HepG2 (cell line): ENCODE measurements around the gene METTL22. TPM values are rescaled to one million over a fixed set of nuclear protein-coding genes. Genes with fewer than 3 reads are reported as not detected.

ENCODE experiments used
- ATRX ChIP-seq: sonication (generic); formaldehyde crosslinking; IDR thresholded peaks from 2 replicates; pipeline ENCODE4 v1.4.0; 2020; ENCODE audit warnings: missing genetic modification reagents, borderline replicate concordance
- CC2D1A ChIP-seq: sonication (generic); formaldehyde crosslinking; IDR thresholded peaks from 2 replicates; pipeline ENCODE4 v1.8.1; 2023; ENCODE audit warnings: mild to moderate bottlenecking, missing genetic modification reagents
- FIP1L1 ChIP-seq: fragments of 200-400 bp; formaldehyde crosslinking; IDR thresholded peaks from 2 replicates; pipeline ENCODE4 v1.6.1; 2018; ENCODE audit warnings: low read depth, mild to moderate bottlenecking, low read length, moderate library complexity, borderline replicate concordance; ENCODE audit not compliant: insufficient read depth
- GMEB2 ChIP-seq: IDR thresholded peaks from 2 replicates; pipeline ENCODE4 v1.6.1; 2016; ENCODE audit warnings: missing biosample characterization, missing genetic modification reagents, low read depth
- HNF1B ChIP-seq: sonication (generic); formaldehyde crosslinking; IDR thresholded peaks from 2 replicates; pipeline ENCODE4 v1.5.1; 2020; ENCODE audit warnings: mild to moderate bottlenecking, moderate library complexity, missing genetic modification reagents
- IKZF4 ChIP-seq: sonication (generic); formaldehyde crosslinking; IDR thresholded peaks from 2 replicates; pipeline ENCODE4 v1.5.1; 2020; ENCODE audit warnings: borderline replicate concordance, mild to moderate bottlenecking, low read depth, missing genetic modification reagents; ENCODE audit errors: not compliant biosample characterization
- MBD4 ChIP-seq: IDR thresholded peaks from 2 replicates; pipeline ENCODE4 v1.6.1; 2012; ENCODE audit warnings: low read length, inconsistent platforms, borderline replicate concordance
- MLX ChIP-seq: IDR thresholded peaks from 2 replicates; pipeline ENCODE4 v1.6.1; 2016
- NFE2L2 ChIP-seq: fragments of 150-350 bp; IDR thresholded peaks from 2 replicates; pipeline ENCODE4 v1.6.1; 2014; ENCODE audit warnings: low read length
- PRMT3 ChIP-seq: sonication (generic); formaldehyde crosslinking; IDR thresholded peaks from 2 replicates; pipeline ENCODE4 v1.8.1; 2022; ENCODE audit warnings: low read depth, mild to moderate bottlenecking, moderate library complexity, missing genetic modification reagents, borderline replicate concordance
- RARG ChIP-seq: sonication (generic); formaldehyde crosslinking; IDR thresholded peaks from 2 replicates; pipeline ENCODE4 v1.4.0; 2020; ENCODE audit warnings: low read depth, mild to moderate bottlenecking, missing genetic modification reagents
- RBAK ChIP-seq: sonication (generic); formaldehyde crosslinking; IDR thresholded peaks from 2 replicates; pipeline ENCODE4 v1.5.1; 2020; ENCODE audit warnings: mild to moderate bottlenecking, missing genetic modification reagents
- SIN3B ChIP-seq: fragments of 150-350 bp; IDR thresholded peaks from 2 replicates; pipeline ENCODE4 v1.6.1; 2014; ENCODE audit warnings: low read length
- SMARCC2 ChIP-seq: fragments of 450-650 bp; IDR thresholded peaks from 2 replicates; pipeline ENCODE4 v1.6.1; 2017; ENCODE audit warnings: antibody characterized with exemption, mild to moderate bottlenecking
- THAP11 ChIP-seq: IDR thresholded peaks from 2 replicates; pipeline ENCODE4 v1.6.1; 2016; ENCODE audit warnings: missing biosample characterization, missing genetic modification reagents
- THAP8 ChIP-seq: sonication (generic); formaldehyde crosslinking; IDR thresholded peaks from 2 replicates; pipeline ENCODE4 v1.5.1; 2020; ENCODE audit warnings: missing genetic modification reagents, mild to moderate bottlenecking, borderline replicate concordance
- ZGPAT ChIP-seq: IDR thresholded peaks from 2 replicates; pipeline ENCODE4 v1.6.1; 2016; ENCODE audit warnings: mild to moderate bottlenecking
- ZMAT5 ChIP-seq: sonication (generic); formaldehyde crosslinking; IDR thresholded peaks from 2 replicates; pipeline ENCODE4 v1.5.0; 2020; ENCODE audit warnings: mild to moderate bottlenecking, low read depth, missing genetic modification reagents, borderline replicate concordance
- ZNF296 ChIP-seq: sonication (generic); formaldehyde crosslinking; conservative IDR thresholded peaks from 2 replicates; pipeline ENCODE4 v1.5.0; 2020; ENCODE audit warnings: mild to moderate bottlenecking, missing genetic modification reagents
- ZNF326 ChIP-seq: sonication (generic); formaldehyde crosslinking; IDR thresholded peaks from 2 replicates; pipeline ENCODE4 v1.4.0; 2020; ENCODE audit warnings: missing genetic modification reagents, borderline replicate concordance
- ZNF564 ChIP-seq: sonication (generic); formaldehyde crosslinking; IDR thresholded peaks from 2 replicates; pipeline ENCODE4 v1.8.1; 2023; ENCODE audit warnings: mild to moderate bottlenecking, missing genetic modification reagents
- ZNF577 ChIP-seq: sonication (generic); formaldehyde crosslinking; IDR thresholded peaks from 2 replicates; pipeline ENCODE4 v1.4.0; 2020; ENCODE audit warnings: mild to moderate bottlenecking, low read depth, missing genetic modification reagents, borderline replicate concordance
- ZSCAN25 ChIP-seq: sonication (generic); formaldehyde crosslinking; IDR thresholded peaks from 2 replicates; pipeline ENCODE4 v1.8.0; 2022; ENCODE audit warnings: mild to moderate bottlenecking, missing genetic modification reagents
- polyA plus RNA-seq, 8 experiments: library from polyadenylated mRNA; depleted of rRNA in 3 of 8; stranded (reverse) in 7 of 8; unstranded in 1 of 8; fragments of >200 nt; fragmentation: Illumina TruSeq in 4 of 8; extraction: Trizol in 4 of 8; gene quantifications; 2 replicates each; pipeline versions ENCODE4 v1.2.1 to v1.2.3, GENCODE V29; 2011 to 2016; ENCODE audit warnings: low read depth in 4 of 8, missing spikeins in 1 of 8, mixed read lengths in 1 of 8; ENCODE audit not compliant: insufficient read depth in 1 of 8
- total RNA-seq, 5 experiments: library from RNA; depleted of rRNA; stranded (reverse); fragments of >200 nt; fragmentation: Illumina TruSeq; extraction: Trizol; gene quantifications; 2 replicates each; pipeline ENCODE4 v1.2.3, GENCODE V29; 2016; ENCODE audit warnings: low read depth in 1 of 5

METTL22 gene
- total and polyA plus RNA-seq, 2 of the 13 experiments (the other 11 are each of a cell fraction or from before 2014, with no cell fraction given) = 36.2 to 94.8 TPM

- TF ChIP-seq FIP1L1 = no peak
- TF ChIP-seq PRMT3 = no peak
- TF ChIP-seq ZNF296 (CRISPR knock-in tag) = no peak
- peak; percentile 41; the same call in 1 of the 2 replicates for TF ChIP-seq MLX
- TF ChIP-seq THAP11 (CRISPR knock-in tag) = peak; percentile 79
- TF ChIP-seq RARG (CRISPR knock-in tag) = no peak
- TF ChIP-seq IKZF4 (CRISPR knock-in tag) = peak; percentile 98
- no peak for TF ChIP-seq MBD4
- no peak for TF ChIP-seq RBAK (CRISPR knock-in tag)
- TF ChIP-seq NFE2L2 = no peak
- no peak; the same call in 1 of the 2 replicates for TF ChIP-seq ZSCAN25 (CRISPR knock-in tag)
- TF ChIP-seq ZNF564 (CRISPR knock-in tag) = peak; percentile 70; the same call in 1 of the 2 replicates
- TF ChIP-seq GMEB2 (CRISPR knock-in tag) = 0 out of 2 replicates have a peak, but pooled peaks have one; percentile 33
- no peak for TF ChIP-seq THAP8 (CRISPR knock-in tag)
- no peak for TF ChIP-seq ZNF577 (CRISPR knock-in tag)
- no peak for TF ChIP-seq ZMAT5 (CRISPR knock-in tag)
- 0 out of 2 replicates have a peak, but pooled peaks have one; percentile 18 for TF ChIP-seq SIN3B
- TF ChIP-seq HNF1B = peak; percentile 52; the same call in 1 of the 2 replicates
- 0 out of 2 replicates have a peak, but pooled peaks have one; percentile 88 for TF ChIP-seq CC2D1A
- TF ChIP-seq SMARCC2 = no peak
- TF ChIP-seq ZNF326 (CRISPR knock-in tag) = peak; percentile 54; the same call in 1 of the 2 replicates
- no peak for TF ChIP-seq ATRX (CRISPR knock-in tag)
- peak; percentile 92; the same call in 1 of the 2 replicates for TF ChIP-seq ZGPAT
Measured at GRCh38 chr16:8621572-8622314, at the start of gene METTL22 (continued).
